Activated naive CD8-positive, alpha-beta T cell treated with anti-CD3 and anti-CD28 coated beads, Interleukin-2, amount 50 U/mL, for 16 hours (primary cell): ENCODE measurements around the gene SFTPA1.
A peak's percentile ranks its signal among the peaks of the same experiment; 100 is the strongest.
"Not testable (repeated sequence)": the region's sequence is repeated elsewhere in the genome, so short reads cannot be mapped to it uniquely, and the experiment has no call there.

Experiments used
- DNase-seq: peaks from one replicate; pipeline ENCODE4 v3.0.0-alpha.2; 2020; ENCODE audit warnings: low read depth, low spot score

SFTPA1 gene

DNA sequence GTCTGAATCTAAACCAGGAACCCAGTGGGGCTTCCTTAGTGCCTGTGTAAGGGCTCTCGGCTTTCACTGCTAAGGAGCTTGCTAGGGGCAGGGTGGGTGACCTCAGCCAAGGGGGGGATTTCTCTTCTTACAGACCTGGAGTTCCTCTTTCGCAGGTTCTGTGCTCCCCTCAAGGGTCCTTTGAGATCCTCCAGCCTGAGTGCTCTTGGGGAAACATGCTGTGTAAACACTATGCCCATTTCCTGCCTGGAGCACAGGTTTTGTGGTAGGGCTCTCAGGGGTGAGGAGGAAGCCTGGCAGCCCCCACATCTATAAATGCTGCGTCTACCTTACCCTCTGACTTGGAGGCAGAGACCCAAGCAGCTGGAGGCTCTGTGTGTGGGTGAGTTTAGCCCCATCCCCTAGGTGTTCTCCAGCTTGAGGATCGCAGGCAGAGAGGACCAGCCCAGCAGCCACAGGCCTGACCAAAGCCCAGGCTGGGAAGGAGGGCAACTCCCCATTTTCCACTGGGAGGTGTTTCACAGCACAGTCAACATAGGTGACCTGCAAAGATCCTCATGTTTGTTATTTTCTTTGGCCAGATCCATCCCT is at the start of gene SFTPA1:
SFTPA1 (plus strand) TSS at position 339 of the 591 bp plus-strand sequence. CDS start 887 bp downstream, outside the sequence.
- no peak for DNase-seq

DNA sequence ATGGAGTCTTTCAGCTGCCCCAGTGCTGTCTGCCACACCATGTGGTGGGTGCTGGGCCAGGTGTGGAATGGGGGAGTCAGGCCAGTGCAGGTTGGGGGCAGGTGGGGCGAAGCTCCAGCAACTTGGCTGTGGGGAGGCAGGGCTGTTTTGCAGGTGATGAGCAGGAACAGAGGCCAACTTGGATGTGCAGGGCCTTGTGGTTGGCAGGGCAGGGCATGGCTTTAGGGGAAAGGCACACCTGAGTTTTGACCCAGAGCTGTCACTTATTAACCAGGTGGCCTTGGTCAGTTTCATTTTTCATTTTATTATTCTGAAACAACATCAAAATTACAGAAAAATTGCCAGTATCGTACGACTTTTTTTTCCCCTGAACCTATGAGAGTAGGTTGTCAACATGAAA is 49.5 kb upstream of the SFTPA1 start:
- DNase-seq: no peak

DNA sequence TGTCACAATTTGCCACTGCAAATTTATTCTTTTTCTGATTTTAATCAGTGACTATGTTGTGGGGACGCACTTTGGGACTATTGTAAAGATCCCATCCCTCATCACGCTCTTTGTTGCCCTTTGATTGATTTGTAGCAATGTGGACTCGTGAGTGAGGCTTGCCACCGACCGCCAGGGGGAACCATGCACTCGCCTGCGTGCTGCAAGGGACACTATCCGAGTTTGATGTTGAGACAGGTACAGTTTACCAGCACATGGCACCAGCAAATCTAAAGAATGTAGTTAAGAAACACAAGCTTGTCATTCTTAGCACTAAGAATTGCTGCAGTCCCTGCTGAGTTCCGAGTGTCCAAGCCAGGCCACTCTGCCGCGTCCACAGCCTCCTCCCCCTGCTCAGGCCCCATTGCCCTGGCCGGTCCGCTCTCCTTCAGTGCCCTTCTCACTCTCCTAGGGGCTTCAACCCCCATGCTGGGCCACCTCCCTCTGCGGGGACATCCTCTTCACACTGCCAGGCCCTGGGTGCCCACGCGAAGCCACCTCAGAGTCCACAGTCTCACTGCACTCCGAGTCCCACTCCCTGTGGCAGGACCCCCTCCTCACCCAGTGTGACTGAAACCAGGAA is 48.5 kb upstream of the SFTPA1 start:
- peak; percentile 21 for DNase-seq

DNA sequence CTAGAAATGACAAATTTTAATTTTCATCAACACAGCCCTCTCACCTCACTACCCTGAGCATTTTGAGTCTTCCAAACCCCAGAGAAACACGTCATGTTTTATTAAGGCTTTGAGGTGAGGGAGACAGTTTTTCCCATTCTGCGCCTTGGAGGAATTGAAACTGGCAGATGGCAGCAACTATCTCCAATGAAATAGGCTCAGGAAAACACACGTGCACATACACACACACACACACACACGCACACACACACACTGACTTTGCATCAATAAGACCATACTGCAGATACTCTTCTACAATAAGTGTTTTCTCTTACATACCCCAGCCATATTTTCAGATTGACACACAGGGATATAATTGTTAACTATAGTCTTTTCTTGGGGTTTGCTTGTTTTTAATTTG is 47.3 kb upstream of the SFTPA1 start:
- no peak for DNase-seq

DNA sequence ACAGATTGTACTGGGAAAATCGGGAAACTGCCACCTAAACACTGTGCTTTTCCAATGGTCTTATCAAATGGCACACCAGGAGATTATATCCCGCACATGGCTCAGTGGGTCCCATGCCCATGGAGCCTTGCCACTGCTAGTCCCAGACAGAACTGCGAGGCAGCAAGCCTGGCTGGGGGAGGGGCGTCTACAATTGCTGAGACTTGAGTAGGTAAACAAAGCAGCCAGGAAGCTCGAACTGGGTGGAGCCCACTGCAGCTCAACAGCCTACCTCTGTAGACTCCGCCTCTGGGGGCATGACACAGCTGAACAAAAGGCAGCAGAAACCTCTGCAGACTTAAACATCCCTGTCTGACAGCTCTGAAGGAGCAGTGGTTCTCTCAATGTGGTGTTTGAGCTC is 40.1 kb upstream of the SFTPA1 start:
- DNase-seq: not testable (repeated sequence)

DNA sequence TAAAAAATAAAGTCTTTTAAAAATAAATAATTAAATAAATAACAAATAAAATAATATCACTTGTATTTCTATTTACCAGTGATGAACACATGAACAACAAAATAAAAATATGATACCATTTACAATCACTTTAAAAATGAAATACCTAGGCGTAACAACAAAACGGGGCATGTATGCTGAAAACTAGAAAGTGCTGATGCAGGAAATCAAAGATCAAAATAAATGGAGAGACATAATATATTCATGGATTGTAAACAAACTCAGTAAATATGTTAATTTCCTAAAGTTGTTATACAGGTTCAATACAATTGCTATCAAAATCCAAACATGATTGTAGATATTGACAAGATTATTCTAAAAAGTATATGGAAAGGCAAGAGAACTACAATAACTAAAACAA is 31.4 kb upstream of the SFTPA1 start:
- no peak for DNase-seq

DNA sequence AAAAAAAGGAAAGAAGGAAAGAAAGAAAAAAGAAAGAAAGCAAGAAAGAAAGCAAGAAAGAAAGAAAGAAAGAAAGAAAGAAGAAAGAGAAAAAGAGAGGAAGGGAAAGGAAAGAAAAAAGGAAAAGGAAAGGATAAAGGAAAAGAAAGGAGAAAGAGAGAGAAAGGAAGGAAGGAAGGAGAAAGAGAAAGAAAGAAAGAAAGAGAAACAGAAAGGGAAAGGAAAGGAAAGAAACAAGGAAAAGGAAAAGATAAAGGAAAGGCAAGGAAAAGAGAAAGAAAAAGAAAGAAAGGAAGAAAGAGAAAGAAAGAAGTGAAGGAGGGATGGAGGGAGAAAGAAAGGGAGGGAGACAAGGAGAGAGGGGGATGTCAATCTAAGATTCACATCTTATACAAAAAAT is 29.7 kb upstream of the SFTPA1 start:
- DNase-seq: no peak

DNA sequence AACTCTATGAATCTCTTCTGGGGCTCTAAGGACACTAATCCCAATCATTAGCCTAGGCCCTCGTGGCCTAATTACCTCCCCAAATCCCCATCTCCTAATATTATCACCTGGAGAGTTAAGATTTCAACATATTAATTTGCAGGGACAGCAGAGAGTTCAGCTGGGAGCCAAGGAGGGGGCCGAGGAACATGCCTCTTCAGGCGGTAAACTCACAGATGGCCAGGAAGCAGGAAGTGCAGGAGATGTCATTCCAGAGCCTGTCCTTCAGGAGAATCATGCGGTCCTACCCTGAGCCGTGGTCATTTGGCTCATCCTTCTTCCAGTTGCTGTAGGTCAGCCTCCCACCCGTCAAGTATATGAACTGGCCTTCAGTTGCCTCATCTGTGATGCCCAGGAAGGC is 28.6 kb upstream of the SFTPA1 start:
- no peak for DNase-seq

DNA sequence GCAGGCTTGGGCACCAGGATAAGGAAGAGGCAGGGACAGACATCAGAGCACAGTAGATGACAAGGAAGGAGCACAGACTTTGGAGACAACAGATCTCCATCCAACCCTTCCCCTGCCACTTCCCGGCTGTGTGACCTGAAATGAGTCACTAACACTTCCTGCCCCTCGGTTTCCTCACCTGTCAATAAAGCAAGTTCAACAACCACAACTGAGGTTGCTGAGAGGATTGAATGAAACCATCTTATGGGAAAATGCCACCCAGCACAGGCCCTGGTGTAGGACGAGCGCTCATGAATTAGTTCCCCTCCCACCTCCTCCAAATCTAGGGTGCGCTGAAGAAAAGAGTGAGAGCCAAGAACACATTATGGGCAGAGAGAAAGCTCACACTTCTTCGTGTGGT is 27.8 kb upstream of the SFTPA1 start:
- DNase-seq: not testable (repeated sequence)

DNA sequence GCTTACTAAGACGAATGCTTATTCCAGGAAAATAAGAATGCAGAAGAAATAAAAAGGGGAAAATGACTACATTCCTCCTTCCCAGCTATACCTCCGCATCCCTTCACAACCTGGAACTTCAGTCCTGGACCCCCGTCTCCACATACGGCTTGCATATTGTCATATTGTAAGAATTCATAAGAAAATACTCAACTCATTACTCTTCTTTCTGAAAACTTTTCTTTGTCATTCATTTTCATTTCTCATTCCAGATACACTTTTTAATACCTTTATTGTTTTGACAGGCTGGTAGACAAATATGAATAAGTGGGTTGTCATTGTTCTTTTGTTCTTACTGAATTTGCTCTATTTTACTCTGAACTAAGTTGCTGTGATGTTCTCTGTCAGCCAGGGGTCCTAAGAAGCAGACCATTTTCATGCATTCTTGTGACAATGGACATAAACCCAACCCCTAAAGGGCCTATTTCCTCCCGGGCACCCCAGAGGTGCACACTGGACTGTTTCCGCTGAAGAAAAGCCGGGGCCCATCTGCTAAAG is 27.2 kb upstream of the SFTPA1 start:
- DNase-seq: no peak

DNA sequence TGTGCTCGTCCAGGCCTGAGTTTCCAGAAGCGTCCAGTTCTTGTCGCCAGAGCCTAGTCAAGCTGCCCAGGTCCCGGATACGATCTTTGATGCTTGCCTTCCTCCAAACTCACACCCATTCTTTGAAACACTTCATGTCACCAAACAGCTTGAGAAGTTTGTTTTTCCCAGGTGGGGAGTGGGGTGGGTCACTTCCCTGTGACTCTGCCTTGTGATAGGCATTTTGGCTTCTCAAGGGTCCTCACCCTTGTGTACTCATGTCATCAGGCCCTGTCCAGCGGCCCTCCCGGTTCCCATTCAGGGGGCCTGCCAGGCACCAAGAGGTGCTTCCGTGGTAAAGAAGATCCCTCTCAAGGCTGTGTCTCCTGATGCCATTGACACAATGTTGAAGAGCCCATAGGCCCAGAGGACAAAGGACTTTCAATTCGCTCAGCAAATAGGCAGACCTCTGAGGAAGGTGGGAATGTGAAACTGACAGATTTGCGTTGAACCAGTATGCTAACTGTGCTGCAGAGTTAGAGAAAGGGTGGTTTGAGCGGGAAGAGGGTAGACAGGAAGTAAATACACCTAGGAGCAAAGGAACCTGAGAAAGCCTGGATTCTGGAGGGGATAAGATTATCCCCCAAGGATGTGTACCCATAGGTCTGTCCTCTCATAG is 24.7 kb upstream of the SFTPA1 start:
- no peak for DNase-seq

DNA sequence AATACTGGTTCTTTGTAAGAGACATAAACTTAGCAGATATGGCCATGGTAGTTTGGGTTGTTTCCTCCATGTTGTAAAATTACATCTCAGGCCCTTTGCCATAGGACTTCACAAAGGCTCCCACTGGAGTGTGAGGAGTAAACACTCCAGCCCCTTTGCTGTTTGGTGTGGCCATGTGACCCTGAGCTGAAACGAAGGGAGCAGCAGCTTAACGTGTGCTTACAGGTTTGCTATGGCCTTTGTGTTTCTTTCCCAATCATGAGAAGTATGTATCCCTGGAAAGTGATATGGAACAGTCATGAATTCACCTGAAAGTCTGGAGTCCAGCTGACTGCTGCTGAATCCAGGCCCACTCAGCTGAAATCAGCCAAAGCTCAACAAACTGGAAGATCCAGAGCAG is 23.8 kb upstream of the SFTPA1 start:
- no peak for DNase-seq

DNA sequence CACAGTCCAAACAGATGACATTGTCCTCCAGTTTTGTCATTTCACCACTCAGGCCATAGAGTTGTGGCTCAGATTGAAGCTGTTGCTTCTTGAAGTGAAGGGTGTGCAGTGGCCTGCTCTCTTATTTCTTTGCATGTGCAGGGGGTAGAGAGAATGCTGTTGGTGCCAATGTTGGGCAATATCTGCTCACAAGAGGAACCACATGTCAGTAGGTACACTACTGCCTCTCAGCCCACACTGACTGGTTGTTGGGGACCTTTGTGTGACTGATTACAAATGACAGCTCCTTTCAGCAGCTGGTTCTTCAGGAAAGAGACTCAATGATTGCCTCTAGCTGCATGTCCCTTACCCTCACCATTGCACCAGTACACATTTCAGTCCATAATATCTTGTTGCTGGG is 21.9 kb upstream of the SFTPA1 start:
- no peak for DNase-seq

DNA sequence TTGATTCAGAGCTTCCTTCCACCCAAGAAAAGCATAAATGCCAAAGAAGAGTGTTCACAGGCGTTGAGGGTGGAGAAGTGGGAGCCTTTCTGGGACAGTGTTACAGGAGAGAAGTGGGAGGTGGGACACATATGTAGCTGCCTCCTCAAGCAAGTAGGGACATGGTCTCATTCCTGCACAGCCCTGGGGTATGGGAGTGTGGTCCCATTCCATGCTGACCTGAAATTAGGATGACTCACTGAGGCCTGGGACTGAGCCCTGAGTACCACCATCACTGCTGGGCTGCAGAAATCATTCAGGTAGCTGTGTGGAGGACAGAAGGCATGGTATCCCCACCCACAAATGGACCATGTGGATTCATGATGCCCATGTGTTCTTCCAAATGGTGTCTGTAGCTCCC is 17.4 kb upstream of the SFTPA1 start:
- no peak for DNase-seq

DNA sequence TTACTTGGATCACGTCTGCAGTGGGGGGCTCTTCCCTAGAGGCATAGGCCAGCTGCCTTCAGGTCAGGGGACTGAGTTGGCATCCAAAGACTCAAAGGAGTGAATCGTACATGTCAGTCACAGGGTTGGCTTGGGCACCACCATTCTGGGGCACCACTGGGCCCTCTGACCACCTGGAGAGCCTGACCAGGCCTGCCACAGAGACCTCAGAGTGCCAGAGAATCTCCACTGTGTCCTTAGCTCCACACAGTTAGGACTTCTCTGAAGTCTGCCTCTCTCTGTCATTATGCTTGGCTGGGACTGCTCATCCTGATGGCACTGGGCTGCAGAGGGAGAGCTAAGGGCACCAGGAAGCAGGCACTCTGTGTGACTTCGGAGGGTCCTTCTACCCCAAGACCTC is 16.2 kb upstream of the SFTPA1 start:
- not testable (repeated sequence) for DNase-seq

DNA sequence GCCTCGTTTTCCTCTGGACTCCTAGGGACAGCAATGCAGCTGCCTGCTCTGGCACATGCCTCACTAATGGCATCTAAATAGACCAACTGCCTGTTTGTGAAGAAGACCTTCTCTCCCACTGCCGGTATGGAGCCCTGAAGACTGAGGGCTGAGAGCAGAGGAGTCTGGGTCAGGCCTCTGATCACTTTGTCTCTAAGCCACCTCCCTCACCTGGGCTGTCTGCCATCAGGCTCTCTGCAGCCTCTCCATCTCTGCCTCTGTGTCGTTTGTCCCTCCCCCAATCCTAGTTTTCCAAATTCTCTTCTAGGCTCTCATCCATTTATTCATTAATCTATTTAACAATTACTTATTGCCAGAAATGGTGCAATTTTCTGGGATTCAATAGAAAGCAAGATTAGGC is 15.2 kb upstream of the SFTPA1 start:
- no peak for DNase-seq

DNA sequence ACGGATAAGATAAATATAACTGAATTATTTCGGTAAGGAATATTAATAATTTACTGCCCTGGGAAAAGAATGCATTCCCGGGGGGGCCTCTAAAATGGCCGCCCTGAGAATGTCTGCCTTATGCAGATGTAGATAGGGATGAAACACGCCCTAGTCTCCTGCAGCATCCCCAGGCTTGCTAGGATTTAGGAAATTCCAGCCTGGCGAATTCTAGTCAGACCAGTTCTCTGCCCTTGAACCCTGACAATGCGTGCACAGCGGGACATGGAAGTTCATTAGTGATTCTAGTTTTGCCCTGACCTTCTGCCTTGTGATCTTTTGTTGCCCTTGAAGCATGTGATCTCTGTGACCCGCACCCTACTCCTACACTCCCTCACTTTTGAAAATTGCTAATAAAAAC is 11.1 kb upstream of the SFTPA1 start:
- DNase-seq: not testable (repeated sequence)

DNA sequence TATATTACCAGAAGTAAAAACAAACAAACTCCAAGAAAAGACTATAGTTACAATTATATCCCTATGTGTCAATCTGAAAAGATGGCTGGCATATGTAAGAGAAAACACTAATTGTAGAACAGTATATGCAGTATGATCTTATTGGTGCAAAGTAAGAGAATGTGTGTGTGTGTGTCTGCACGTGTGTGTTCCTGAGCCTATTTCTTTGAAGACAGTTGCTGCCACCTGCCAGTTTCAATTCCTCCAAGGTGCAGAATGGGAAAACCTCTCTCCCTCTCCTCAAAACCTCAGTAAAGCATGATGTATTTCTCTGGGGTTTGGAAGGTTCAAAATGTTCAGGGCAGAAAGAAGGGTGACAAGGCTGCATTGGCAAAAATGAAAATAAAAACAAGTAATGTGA is 8.8 kb upstream of the SFTPA1 start:
- no peak for DNase-seq

DNA sequence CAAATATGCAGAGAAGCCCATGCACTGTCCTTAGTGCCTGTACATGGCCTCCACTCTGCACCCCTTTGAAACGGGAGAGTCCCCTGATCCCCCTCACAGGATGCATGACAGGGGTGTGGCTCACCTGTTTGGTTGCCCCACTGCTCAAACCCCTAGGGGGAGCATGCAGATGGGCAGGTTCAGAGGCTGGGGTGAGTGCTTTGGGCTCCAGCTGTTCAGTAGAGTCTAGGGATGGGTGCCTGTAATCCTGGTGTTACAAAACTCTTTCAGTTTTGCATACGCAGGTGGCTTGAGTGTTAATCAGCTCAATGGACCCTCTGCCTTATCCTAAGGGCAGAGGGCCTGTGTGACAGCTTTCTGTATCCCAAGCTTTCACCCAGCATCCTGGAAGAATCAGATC is 7.8 kb upstream of the SFTPA1 start:
- DNase-seq: no peak

DNA sequence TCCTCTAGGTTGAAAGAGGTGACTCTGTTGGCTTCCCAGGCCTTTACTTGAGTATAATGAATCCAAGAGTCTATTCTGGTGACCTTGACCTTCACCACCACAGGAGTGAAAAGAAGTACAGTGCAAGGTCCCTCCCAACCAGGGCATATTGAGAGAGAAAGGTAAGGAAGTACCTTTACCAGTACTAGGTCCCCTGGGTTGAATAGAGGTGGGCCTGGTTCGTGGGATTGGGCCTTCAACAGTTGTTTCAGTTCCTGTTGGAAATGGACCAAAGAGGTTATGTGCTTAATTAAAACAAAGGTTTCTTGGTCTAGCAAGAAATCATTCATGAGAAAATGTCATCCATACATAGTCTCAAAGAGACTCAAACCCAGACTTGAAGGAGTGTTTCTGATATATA is 6.4 kb upstream of the SFTPA1 start:
- no peak for DNase-seq

DNA sequence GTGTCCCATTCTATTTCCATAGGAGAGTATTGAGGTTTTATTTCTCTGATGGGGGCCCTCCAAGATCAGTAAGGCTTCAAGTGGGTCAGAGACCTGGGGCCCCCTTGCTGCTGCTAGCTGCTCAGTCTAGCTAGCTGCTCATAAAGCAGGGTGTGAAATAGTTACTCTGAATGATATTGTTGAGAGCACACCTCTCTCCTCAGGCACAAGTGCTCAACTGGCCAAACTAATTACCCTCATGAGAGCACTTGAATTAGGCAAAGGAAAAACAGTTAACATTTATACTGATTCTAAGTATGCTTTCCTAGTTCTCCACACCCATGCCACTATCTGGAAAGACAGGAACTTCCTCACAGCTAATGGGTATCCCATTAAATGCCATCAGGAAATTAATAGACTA is 5.4 kb upstream of the SFTPA1 start:
- no peak for DNase-seq

DNA sequence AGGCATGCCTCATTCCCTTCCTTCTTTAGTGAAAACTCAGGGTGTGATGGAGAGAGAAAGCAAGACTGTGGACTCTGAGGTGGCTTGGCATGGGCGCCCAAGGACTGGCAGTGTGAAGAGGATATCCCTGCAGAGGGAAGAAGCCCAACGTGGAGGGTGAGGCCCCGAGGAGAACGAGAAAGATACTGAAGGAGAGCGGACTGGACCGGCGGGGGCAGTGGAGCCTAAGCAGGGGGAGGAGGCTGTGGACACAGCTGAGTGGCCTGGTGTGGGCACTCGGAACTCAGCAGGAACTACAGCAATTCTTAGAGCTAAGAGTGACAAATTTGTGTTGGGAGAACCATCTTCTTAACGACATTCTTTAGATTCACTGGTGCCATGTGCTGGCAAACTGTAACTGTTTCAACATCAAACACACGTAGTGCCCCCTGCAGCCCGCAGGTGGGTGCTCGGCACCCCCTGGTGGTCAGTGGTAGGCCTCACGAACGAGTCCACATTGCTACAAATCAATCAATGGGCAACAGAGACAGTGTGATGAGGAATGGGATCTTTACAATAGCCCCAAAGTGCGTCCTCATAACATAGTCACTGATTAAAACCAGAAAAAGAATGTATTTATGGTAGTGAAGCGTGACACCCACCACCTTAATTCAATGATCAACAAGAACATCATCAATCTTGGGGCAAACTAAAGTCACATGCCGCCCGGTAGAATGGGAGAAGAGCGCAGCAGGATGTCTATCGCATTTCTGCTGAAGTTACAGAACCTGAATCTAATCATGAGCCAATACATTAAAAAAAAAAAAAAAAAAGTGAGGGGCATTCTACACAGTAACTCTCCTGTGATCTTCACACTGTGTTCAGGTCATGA is 2.0 kb upstream of the SFTPA1 start:
- DNase-seq: no peak
